ENCODE measurements around the gene MEGF10.

MEGF10 gene

GRCh38 chr5:127396490-127397155 lies 106.0 kb downstream of the MEGF10 start:
- ATAC-seq: no peak
- TF ChIP-seq CREB5 (CRISPR knock-in tag; IDR thresholded peaks at IDR 0.05; ENCODE audit: low read depth) (no peak), RARB (CRISPR knock-in tag; IDR thresholded peaks at IDR 0.05) (no peak), TSHZ2 (CRISPR knock-in tag; IDR thresholded peaks at IDR 0.05) (no peak), TCF4 (CRISPR knock-in tag; IDR thresholded peaks at IDR 0.05; ENCODE audit: borderline replicate concordance) (no peak), PPARA (CRISPR knock-in tag; IDR thresholded peaks at IDR 0.05; ENCODE audit: borderline replicate concordance) (no peak), ISL1 (CRISPR knock-in tag; IDR thresholded peaks at IDR 0.05) (no peak), BACH2 (CRISPR knock-in tag; IDR thresholded peaks at IDR 0.05; ENCODE audit: borderline replicate concordance) (no peak), CSDC2 (CRISPR knock-in tag; IDR thresholded peaks at IDR 0.05) (no peak), ZNF70 (CRISPR knock-in tag; IDR thresholded peaks at IDR 0.05) (no peak), ZNF565 (CRISPR knock-in tag; conservative IDR thresholded peaks at IDR 0.05; ENCODE audit: low read depth) (no peak), CSRNP3 (CRISPR knock-in tag; IDR thresholded peaks at IDR 0.05) (no peak), ZFP30 (CRISPR knock-in tag; IDR thresholded peaks at IDR 0.05) (no peak), TOX (CRISPR knock-in tag; IDR thresholded peaks at IDR 0.05; ENCODE audit: borderline replicate concordance) (no peak)

- no peak for TF ChIP-seq ZC3H10 (CRISPR knock-in tag; IDR thresholded peaks at IDR 0.05)
- no peak for TF ChIP-seq ZNF8 (CRISPR knock-in tag; IDR thresholded peaks at IDR 0.05)
- TF ChIP-seq PATZ1 (CRISPR knock-in tag; IDR thresholded peaks at IDR 0.05; ENCODE audit: borderline replicate concordance): no peak
- TF ChIP-seq ARNTL (CRISPR knock-in tag; IDR thresholded peaks at IDR 0.05; ENCODE audit: borderline replicate concordance, low read depth): no peak
- no peak for TF ChIP-seq CSDC2 (CRISPR knock-in tag; IDR thresholded peaks at IDR 0.05)
- no peak for TF ChIP-seq TOX (CRISPR knock-in tag; IDR thresholded peaks at IDR 0.05; ENCODE audit: borderline replicate concordance)
- TF ChIP-seq OSR1 (CRISPR knock-in tag; IDR thresholded peaks at IDR 0.05): no peak
- no peak for TF ChIP-seq TCF4 (CRISPR knock-in tag; IDR thresholded peaks at IDR 0.05; ENCODE audit: borderline replicate concordance)
- TF ChIP-seq ISL1 (CRISPR knock-in tag; IDR thresholded peaks at IDR 0.05): no peak
- no peak for TF ChIP-seq ZNF565 (CRISPR knock-in tag; conservative IDR thresholded peaks at IDR 0.05; ENCODE audit: low read depth)
- ATAC-seq: no peak
These were observed 107.9 kb downstream of the MEGF10 start for GRCh38 chr5:127398508-127398907.

GRCh38 chr5:127399068-127399467 lies 108.5 kb downstream of the MEGF10 start:
- no peak for ATAC-seq
- TF ChIP-seq GLIS3 (CRISPR knock-in tag; IDR thresholded peaks at IDR 0.05) (no peak), PATZ1 (CRISPR knock-in tag; IDR thresholded peaks at IDR 0.05; ENCODE audit: borderline replicate concordance) (no peak), ZNF70 (CRISPR knock-in tag; IDR thresholded peaks at IDR 0.05) (no peak), ZNF8 (CRISPR knock-in tag; IDR thresholded peaks at IDR 0.05) (no peak), PPARA (CRISPR knock-in tag; IDR thresholded peaks at IDR 0.05; ENCODE audit: borderline replicate concordance) (no peak), CREB5 (CRISPR knock-in tag; IDR thresholded peaks at IDR 0.05; ENCODE audit: low read depth) (no peak), ZC3H10 (CRISPR knock-in tag; IDR thresholded peaks at IDR 0.05) (no peak), CSRNP3 (CRISPR knock-in tag; IDR thresholded peaks at IDR 0.05) (no peak), ZFP3 (CRISPR knock-in tag; IDR thresholded peaks at IDR 0.05) (no peak), SNAI2 (CRISPR knock-in tag; IDR thresholded peaks at IDR 0.05) (no peak), TOX (CRISPR knock-in tag; IDR thresholded peaks at IDR 0.05; ENCODE audit: borderline replicate concordance) (no peak), TCF4 (CRISPR knock-in tag; IDR thresholded peaks at IDR 0.05; ENCODE audit: borderline replicate concordance) (no peak), ARNTL (CRISPR knock-in tag; IDR thresholded peaks at IDR 0.05; ENCODE audit: borderline replicate concordance, low read depth) (no peak), OSR1 (CRISPR knock-in tag; IDR thresholded peaks at IDR 0.05) (no peak), ZFP30 (CRISPR knock-in tag; IDR thresholded peaks at IDR 0.05) (no peak), ISL1 (CRISPR knock-in tag; IDR thresholded peaks at IDR 0.05) (no peak), ZNF565 (CRISPR knock-in tag; conservative IDR thresholded peaks at IDR 0.05; ENCODE audit: low read depth) (no peak)

Data from SK-N-SH treated with all-trans-retinoic acid at 6 μM for 48 hours (cell line).